Chondrocyte (in vitro differentiated cells): Measurements from ENCODE around the gene USPL1. TPM values are rescaled to one million over a fixed set of nuclear protein-coding genes. Genes with fewer than 3 reads are reported as not detected.
"Not testable (repeated sequence)": the region's sequence is repeated elsewhere in the genome, so short reads cannot be mapped to it uniquely, and the experiment has no call there.

ENCODE experiments used
- DNase-seq: peaks from one replicate; pipeline ENCODE4 v3.0.0; 2021; ENCODE audit warnings: mixed read lengths, low spot score
- H3K27ac Mint-ChIP-seq: one replicate; pipeline ENCODE4 v1.8.0; 2021; ENCODE audit warnings: mild to moderate bottlenecking, moderate library complexity, mixed read lengths; ENCODE audit not compliant: unreplicated experiment
- H3K27me3 Mint-ChIP-seq: 2 replicates; pipeline ENCODE4 v1.8.0; 2021; ENCODE audit warnings: low read depth, mixed read lengths
- H3K36me3 Mint-ChIP-seq: 2 replicates; pipeline ENCODE4 v1.8.0; 2021; ENCODE audit warnings: low read depth, mixed read lengths
- H3K4me1 Mint-ChIP-seq: 2 replicates; pipeline ENCODE4 v1.8.0; 2021; ENCODE audit warnings: low read depth, mild to moderate bottlenecking, mixed read lengths
- H3K4me3 Mint-ChIP-seq: one replicate; pipeline ENCODE4 v1.8.0; 2021; ENCODE audit warnings: mild to moderate bottlenecking, moderate library complexity, mixed read lengths; ENCODE audit not compliant: unreplicated experiment
- H3K9me3 Mint-ChIP-seq: 2 replicates; pipeline ENCODE4 v1.8.0; 2021; ENCODE audit warnings: low read depth, mixed read lengths
- CTCF ChIP-seq: fragments of 200-600 bp; sonication (generic); IDR thresholded peaks from 2 replicates; pipeline ENCODE4 v1.5.0; 2021; ENCODE audit warnings: antibody characterized with exemption, mild to moderate bottlenecking, moderate library complexity
- total RNA-seq: library from RNA; stranded (reverse); gene quantifications from 3 replicates; pipeline ENCODE4 v1.2.1, GENCODE V29; 2021

USPL1 gene
- total RNA-seq, 1 donor from 2014 or later, result 11.0 TPM

GRCh38 chr13:30647420-30647819, 29.7 kb downstream of the USPL1 start:
- Mint-ChIP-seq H3K36me3 (peaks cover 26% of the 10 kb centered on the region), H3K9me3 (no peaks in the 10 kb centered on the region), H3K4me1 (no peaks in the 10 kb centered on the region), H3K27me3 (no peaks in the 10 kb centered on the region), H3K4me3 (no peak overlapping the region), H3K27ac (no peak overlapping the region)
- DNase-seq, result no peak
- no peak for TF ChIP-seq CTCF

- H3K4me1 Mint-ChIP-seq, result peaks cover 5% of the 10 kb centered on the region
- H3K27me3 Mint-ChIP-seq, result no peaks in the 10 kb centered on the region
- no peak for TF ChIP-seq CTCF
- no peak overlapping the region for H3K4me3 Mint-ChIP-seq
- peaks cover 25% of the 10 kb centered on the region for H3K36me3 Mint-ChIP-seq
- H3K27ac Mint-ChIP-seq, result no peak overlapping the region
- no peak for DNase-seq
- no peaks in the 10 kb centered on the region for H3K9me3 Mint-ChIP-seq
Observed at GRCh38 chr13:30647824-30648521, 30.3 kb downstream of the USPL1 start.

GRCh38 chr13:30648522-30649012, 30.8 kb downstream of the USPL1 start:
- H3K36me3 Mint-ChIP-seq, result peaks cover 24% of the 10 kb centered on the region
- no peak for TF ChIP-seq CTCF
- H3K4me1 Mint-ChIP-seq, result peaks cover 5% of the 10 kb centered on the region
- no peak for DNase-seq
- no peak overlapping the region for H3K27ac Mint-ChIP-seq
- no peak overlapping the region for H3K4me3 Mint-ChIP-seq
- no peaks in the 10 kb centered on the region for H3K27me3 Mint-ChIP-seq
- H3K9me3 Mint-ChIP-seq, result no peaks in the 10 kb centered on the region

GRCh38 chr13:30651648-30652047, 33.9 kb downstream of the USPL1 start:
- not testable (repeated sequence) for H3K9me3 Mint-ChIP-seq, DNase-seq, H3K27me3 Mint-ChIP-seq, H3K27ac Mint-ChIP-seq, H3K4me1 Mint-ChIP-seq, H3K4me3 Mint-ChIP-seq
- peaks cover 33% of the 10 kb centered on the region for H3K36me3 Mint-ChIP-seq

- Mint-ChIP-seq H3K4me1 (peaks cover 5% of the 10 kb centered on the region), H3K36me3 (peaks cover 38% of the 10 kb centered on the region), H3K27ac (no peak overlapping the region), H3K4me3 (no peak overlapping the region), H3K9me3 (no peaks in the 10 kb centered on the region), H3K27me3 (no peaks in the 10 kb centered on the region)
- DNase-seq, result no peak
- no peak for TF ChIP-seq CTCF
Observed at GRCh38 chr13:30652746-30653386, 35.1 kb downstream of the USPL1 start.
